HL-60/S4 treated with retinoic acid at 250 ng/mL for 4 days and 3 days (cell line): Measurements from ENCODE around the gene CYP1A2.
"Not testable (repeated sequence)": the region's sequence is repeated elsewhere in the genome, so short reads cannot be mapped to it uniquely, and the experiment has no call there.

ENCODE experiments used
- in situ Hi-C: fragments of 300-500 bp; cut with MboI; formaldehyde crosslinking; loops from 2 replicates; pipeline ENCODE4 v1.7.0; 2022; ENCODE audit warnings: low sequenced_read_pairs

CYP1A2 gene

DNA sequence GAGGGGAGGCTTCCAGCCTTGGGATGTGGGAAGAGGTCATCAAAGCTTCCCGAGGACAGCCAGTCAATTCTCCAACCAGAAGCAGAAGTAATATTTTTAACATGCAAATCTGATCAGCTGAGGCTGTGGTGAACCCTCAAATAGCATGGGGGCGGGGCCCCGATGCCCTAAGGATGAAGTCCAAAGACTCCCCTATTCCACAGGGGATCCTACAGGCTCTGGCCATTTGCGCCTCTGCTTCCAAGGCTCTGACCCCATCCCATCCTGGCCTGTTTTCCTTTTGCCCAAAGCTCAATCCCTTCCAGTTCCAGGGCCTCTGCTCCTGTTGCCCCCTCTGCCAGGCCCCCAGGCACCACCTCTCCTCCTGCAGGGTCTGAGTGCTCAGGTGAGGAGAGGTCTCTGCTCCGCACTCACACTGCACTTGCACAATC, 26.5 kb downstream of the CYP1A2 start:
- in situ Hi-C loops: no loop called here

DNA sequence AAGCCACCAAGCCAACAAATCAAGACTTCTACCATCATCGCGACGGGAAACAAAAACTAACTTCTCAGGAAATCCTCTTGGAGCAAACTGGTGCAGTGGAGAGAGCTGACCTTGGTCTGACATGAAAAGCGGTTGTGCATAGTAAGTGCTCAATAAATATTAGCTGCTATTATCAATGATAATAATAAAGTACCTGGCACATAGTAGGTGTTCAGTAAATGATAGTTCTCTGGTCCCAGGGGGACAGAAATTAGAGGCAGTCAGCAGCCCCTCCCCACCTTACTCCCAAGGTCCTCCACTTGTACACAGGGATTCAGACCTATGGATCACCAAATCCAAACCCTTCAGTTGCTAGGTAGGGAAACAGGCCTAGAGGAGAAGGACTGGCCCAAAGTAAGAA, 27.2 kb downstream of the CYP1A2 start:
- in situ Hi-C loops: no loop called here

DNA sequence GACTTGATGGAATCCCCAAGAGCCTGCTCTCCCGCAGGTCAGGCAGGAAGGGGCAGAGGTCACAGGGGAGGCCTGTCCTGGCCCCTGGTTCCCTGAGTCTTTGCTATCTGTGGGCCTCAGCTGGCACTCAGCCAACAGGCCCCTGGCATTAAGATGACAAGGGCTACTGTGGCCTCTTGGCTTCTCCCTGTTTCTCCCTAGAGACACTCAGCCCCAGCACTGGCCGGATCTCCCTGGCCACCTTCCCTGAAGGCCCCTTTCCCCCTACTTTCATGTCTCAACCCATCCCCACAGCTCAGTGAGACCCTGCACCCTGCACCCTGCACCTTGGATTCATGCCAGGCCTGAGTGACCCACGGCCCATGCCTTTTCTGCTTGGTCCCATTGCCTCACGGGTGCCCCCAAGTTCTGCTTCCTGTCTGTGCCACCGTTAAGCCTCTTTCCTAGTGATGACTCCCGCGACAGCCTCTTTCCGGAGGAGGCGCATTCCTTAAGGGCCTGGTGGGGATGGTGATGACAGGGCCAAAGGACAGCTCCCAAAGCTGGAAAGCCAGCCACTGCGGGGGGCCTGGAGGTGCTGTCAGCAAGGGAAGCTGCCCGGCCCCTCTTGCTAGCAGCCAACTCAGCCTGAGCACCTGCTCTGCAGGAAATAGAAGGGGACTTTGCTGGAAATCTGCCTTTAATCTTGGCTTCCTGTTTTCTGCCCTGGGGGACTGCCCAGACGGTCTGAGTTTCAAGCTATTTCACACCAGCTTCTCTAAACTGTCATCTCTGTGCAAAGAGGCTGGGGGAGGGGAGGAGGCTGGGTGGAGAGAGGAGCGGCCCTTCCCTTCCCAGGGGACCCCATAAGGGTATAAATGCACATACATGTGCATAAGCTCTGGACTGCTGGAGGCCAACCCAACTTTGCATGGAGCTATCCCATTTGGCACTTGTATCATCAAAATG, 28.4 kb downstream of the CYP1A2 start:
- in situ Hi-C loops: no loop called here

DNA sequence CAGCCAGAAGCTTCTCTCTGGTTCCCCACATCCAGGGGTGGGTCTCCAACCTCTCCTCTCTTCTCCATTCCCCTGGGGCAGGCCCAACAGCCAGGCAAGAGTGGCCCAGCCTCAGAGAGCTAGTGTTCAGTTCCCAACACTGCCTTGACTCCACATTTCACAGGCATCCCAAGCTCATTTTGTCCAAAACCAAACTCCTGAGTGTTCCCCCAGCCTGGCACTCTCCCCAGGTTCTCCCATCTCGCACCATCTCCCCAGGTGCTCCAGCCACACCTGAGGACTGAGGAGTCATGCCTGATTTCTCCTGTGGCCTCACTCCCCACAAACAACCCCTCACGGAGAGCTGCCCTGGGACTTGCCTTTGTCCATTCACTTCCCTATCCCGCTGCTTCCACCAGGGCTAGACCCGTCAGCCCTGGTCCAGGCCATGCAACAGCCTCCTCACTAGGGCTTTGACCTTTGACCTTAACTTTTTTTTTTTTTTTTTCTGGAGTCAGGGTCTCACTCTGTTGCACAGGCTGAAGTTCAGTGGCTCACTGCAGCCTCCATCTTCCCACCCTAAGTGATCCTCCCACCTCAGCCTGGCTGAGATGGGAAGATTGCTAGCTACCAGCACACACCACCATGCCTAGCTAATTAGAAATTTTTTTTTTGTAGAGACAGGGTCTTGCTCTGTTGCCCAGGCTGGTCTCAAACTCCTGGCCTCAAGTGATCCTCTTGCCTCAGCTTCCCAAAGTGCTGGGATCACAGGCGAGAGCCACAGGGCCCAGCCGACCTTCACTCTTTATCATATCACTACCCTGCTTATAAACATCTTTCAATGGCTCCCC, 29.3 kb downstream of the CYP1A2 start:
- in situ Hi-C loops: no loop called here

DNA sequence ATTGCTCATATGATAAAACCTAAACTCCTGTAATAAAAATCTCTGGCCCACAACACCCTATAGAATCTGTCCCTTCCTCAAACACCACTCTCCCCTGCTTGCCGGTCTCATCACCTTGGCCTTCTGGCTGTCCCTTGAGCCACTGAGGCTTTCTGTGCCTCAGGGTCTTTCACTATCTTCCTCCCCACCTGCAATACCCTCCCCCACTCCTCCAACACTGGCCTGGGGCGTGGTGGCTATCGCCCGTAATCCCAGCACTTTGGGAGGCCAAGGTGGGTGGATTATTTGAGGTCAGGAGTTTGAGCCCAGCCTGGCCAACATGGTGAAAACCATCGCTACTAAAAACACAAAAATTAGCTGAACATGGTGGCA, 29.9 kb downstream of the CYP1A2 start:
- in situ Hi-C loops: no loop called here

DNA sequence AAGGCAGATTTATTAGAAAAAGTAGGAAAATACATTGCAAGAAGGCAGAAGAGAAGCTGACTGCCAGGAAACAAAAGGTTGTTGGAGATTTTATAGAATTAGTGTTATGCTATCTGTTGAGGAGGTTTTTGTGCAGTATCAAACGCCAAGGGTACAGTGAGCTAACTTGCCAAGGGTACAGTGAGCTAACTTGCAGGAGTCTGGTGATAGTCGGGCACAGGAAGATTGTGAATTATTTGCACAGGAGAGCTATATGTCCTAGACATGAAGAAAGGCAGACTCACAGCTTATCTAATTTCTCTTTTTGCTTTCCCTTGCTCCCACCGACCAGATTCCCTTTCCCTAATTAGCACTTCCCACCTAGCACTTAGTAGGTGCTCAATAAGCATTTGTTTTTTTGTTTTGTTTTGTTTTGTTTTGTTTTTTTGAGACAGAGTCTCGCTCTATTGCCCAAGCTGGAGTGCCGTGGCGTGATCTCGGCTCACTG, 30.6 kb downstream of the CYP1A2 start:
- in situ Hi-C loops: no loop called here

DNA sequence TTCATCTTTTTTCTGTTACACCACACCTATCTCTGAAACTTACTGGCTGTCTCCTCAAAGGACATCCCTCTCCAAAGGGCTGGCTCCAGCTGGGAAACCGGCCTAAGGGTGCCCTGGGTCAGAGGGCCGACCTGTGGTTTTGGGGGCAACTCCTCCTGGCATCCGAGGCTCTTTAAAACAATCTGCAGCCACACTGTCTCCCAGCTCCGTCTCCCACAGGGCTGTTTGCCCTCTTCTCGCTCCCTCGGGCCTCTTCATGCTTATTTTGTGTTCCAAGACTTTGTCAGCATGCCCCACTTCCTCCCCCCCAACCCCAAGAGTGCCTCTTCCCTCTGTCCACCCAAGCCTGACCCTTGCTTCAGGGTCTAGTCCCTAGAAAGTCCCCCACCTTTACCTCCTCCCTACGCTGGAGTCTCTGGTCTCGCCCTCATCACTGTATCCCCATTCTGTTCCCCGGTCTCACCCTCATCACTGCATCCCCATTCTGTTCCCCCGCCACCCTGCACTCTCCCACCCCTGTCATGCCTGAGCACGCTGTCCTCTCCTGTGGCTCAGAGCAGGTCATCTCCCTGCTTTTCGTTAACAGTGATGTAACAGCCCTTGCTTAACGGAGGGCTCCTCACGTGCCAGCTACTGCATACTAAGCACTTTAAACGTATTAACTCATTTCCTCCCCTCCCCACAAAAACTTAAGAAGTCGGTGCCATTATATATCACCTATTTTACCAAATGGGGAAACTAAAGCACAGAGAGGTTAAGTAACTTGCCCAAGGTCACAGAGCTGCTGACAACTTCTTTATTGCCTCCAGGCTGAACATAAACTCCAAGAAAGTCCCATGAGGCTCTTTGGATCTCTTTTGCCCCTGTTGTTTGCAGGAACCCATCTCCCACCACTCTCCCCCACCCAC, 32.1 kb downstream of the CYP1A2 start:
- in situ Hi-C loops: no loop called here

DNA sequence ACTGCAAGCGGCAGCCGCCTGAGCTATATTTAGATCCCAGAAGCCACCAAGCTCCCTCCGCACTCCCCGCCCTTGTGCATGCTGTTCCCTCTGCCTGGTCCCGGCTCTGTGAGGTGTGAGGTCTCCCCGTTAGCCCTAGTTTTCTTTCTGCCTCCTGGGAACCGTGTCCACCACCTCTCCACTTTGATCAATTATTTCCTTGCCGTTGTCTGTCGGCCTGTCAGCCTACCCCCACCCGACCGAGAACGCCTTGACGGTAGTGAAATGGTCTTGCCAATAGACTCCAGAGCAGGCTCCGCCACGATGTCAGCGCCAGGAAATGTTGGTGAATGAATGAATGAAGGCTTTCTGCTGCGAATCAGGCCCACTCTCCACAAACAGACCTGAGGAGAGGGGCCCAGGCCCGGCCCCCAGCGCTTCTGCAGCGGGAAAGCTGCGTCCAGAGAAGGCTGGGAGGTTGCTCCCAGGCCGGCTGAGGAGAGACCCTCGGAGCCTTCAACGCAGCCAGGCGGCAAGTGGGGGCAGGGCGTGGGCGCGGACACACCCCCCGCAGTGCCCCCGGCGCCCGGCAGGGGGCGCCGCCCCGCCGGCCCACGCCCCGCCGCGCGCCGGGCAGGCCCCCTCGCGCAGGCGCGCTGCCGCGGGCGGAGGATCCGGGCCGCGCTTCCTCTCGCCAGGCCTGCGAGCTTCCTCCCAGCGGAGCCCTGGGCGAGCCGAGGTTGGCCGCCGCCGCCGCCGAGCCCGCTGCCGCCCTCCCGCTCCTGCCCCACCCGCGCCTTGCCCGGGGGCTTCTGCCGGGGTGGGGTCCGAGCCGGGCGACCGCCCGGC, 33.0 kb downstream of the CYP1A2 start, which contains the start of gene CSK:
TSS of gene CSK (plus strand) at position 650 of the 828 bp plus-strand sequence. CDS start 16,218 bp downstream, outside the sequence.
- in situ Hi-C loops: no loop called here

DNA sequence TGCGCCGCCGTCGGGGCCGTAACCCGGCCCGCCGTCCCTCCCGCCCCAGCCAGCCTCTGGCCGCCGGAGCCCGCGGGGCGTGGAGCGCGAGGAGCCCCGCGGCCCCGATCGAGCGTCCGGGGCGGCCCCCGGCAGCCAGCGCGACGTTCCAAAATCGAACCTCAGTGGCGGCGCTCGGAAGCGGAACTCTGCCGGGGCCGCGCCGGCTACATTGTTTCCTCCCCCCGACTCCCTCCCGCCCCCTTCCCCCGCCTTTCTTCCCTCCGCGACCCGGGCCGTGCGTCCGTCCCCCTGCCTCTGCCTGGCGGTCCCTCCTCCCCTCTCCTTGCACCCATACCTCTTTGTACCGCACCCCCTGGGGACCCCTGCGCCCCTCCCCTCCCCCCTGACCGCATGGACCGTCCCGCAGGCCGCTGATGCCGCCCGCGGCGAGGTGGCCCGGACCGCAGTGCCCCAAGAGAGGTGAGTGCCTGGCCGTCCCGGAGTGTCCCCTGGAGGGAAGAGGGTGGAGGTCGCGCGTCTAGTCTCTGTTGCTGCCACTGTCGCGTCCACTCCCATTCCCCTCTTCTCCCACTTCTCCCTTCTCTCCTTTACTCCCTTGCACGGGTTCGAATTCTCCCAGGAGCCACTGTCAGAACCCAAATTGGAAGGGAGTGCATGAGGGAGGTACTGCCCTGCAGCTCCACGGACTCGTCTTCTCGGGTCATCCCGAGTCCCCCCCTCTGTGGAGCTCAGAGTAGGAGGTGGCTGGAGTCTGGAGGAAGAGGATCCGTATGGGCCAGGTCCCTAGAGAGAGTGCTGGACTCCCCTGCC, 33.8 kb downstream of the CYP1A2 start:
- in situ Hi-C loops: no loop called here

DNA sequence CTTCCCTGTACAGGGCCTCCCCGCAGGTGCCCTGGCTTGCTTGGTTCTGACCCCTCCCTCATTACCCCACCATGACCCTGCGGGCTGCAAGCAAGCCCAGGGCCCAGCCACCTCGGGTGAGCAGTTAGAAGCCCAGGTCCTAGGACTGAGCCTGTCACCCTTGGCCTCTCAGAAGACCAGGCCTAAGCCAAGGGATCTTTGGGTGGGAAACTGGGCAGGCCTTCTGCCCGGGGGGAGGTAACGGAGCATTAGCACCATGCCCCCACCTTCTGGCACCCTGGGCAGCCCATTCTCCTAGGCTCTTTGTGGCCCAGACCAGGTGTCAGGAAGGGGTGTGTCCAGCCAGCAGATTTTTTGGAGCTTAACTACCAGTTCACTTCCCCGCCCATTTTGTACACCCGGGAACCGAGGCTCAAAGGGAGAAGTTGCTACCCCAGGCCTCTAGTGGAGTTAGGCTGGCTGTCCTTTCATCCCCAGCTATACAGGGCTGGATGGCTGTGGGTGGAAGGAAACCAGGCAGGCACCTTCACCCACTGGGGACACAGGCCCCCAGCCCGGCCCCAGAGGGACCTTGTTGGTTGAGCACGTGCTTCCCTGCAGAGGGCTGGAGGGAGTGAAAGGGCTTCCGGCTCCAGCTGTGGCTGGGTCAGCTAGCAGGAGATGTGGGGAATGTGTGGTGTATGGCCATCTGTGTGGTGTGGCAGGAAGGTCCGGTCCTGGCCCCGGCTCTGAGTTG, 34.6 kb downstream of the CYP1A2 start:
- in situ Hi-C loops: no loop called here

DNA sequence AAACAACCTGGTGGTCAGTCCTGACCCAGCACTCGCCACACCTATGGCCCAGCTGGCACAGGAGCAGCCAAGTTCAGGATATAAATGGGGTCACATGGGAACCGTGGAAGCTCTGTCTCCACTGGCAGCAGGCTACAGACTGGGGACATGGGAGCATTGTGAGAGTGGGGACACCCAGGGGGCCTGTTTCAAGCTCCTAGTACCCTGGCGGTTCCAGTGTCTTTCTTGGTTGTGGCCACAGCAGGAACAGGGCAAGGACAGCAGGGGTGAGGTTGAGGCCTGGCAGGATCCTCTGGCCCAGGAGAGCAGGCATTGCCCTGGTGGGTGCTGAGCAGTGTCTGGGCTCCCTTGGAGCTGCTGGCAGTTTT, 35.1 kb downstream of the CYP1A2 start:
- in situ Hi-C loops: no loop called here

DNA sequence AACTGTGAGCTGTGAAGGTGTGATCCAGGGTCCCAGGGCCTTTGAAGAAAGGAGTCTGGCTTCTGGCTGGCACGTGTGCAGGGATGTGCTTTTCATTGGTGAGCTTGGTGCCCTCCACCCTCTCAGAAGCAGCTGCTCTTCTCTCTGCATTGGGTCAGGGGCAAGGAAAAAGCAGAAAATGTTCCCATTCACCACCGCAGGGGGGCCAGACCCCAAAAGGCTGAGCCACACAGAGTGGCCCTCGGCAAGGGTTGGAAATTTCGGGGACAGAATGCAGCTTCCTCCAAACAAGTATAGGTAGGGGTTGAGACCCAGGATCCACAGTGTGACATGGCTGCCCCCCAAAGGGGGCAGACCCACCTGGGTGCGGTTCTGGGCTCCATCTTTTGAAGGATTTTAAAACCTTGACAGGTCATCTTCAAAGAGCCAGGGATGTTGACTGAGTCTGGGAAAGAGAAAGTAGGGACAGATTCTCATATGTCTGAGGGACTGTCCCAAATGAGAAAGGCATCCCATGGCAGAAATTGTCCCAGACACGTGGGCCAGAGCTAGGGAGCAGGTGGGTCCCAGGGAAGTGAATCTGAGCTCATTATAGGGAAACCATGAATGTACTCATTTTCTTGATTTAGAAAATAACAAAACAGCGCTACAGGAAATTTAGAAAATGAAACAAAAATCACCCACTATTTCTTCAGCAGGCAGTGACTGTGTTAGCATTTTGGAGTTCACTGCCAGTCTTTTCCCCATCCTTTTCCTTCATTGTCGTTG, 36.0 kb downstream of the CYP1A2 start:
- in situ Hi-C loops: no loop called here

DNA sequence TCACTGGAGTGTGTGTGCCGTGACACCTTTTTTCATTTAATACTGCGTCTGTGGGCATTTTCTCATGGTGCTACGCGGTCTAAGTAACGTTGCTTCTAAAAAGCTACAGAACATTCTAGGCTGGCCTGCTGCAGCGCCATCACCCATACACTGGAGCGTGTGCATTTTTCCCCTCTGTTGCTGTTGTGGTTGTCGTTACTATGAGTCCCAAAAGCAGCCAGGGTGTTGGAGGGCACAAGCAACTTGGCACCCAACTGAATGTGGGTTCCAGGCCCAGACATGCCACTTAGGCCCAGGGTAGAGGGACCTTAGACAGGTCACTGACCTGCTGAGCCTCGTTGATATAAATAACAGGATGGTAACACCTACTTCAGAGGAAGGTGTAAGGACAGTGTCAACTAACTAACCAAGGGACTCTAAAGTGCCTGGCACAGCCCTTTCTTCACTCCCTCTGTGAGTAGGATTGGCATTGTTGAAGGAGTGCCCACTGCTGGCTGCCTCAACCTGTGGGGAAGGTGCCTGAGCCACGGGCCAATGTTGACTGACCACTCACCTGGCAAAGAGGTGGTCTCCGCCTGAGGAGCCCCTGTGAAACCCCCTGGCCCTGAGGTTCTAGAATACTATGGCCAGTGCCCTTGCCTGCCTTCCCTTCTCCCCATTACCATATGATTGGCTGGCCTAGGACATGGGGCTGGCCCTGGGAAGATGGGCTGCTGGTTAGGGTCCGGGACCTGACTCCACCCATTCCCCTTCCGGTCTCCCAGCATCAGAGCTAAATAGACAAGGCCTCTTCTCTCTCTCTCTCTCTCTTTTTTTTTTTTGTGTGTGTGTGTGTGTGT, 36.8 kb downstream of the CYP1A2 start:
- in situ Hi-C loops: no loop called here

DNA sequence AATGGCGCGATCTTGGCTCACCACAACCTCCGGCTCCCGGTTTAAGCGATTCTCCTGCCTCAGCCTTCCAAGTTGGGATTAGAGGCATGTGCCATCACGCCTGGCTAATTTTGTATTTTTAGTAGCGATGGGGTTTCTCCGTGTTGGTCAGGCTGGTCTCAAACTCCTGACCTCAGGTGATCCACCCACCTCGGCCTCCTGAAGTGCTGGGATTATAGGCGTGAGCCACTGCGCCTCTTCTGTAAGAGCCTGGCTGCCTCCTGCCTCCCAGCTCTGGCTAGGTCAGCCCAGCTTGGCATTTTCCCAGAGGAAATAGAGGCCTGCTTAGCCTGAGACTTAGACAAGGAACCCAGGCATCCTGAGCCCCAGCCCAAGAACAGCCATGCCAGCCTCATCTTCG, 37.4 kb downstream of the CYP1A2 start:
- in situ Hi-C loops: not testable (repeated sequence)

DNA sequence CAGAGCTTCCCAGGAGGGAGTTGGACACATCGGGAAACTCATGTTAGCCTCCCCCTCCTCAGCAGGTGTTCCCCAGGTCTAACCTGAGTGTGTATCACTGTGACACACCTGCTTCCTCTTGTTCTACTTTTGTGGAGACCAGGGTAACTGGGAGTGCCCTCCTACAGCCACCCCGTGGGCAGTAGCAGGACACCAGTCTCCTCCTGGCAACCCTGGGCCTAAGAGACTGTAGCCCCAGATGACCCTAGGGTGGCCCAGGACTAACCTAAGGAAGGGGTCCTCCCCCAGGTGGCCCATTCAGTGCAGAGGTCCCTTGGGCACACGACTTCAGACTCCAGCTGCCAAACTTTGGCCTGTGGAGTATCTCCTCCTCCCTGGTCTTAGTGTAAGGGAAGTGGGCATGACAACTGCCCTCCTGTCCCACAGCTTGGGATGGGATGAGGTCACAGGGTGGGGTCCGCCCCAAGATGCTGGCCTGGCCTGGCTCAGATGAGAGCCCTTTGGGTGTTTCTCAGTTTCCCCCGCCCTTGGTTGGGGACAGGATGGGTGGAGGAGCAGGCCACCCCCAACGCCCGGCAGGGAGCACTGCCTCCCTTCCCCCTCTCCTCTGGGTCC, 38.0 kb downstream of the CYP1A2 start:
- in situ Hi-C loops: no loop called here
